Dedifferentiated amniotic fluid mesenchymal stem cell (primary cell): ENCODE measurements around the gene USP49.
A peak's percentile ranks its signal among the peaks of the same experiment; 100 is the strongest.
"Not testable (repeated sequence)": the region's sequence is repeated elsewhere in the genome, so short reads cannot be mapped to it uniquely, and the experiment has no call there.

Experiments
- DNase-seq: peaks from one replicate; pipeline ENCODE4 v3.0.0-alpha.2; 2016; ENCODE audit errors: extremely low spot score

Gene USP49

GRCh38 chr6:41813469-41813868, 81.7 kb downstream of the USP49 start:
- DNase-seq = no peak

GRCh38 chr6:41811946-41812345, 83.2 kb downstream of the USP49 start:
- DNase-seq = not testable (repeated sequence)

- no peak for DNase-seq
Measured at GRCh38 chr6:41811095-41811494, 84.1 kb downstream of the USP49 start.

- no peak for DNase-seq
Measured at GRCh38 chr6:41805830-41806774, 89.1 kb downstream of the USP49 start.

- DNase-seq = no peak
Measured at GRCh38 chr6:41801380-41801779, 93.8 kb downstream of the USP49 start.

GRCh38 chr6:41799559-41799911, 95.6 kb downstream of the USP49 start:
- DNase-seq = no peak

- no peak for DNase-seq
Measured at GRCh38 chr6:41798901-41799558, 96.1 kb downstream of the USP49 start.

- DNase-seq = no peak
Measured at GRCh38 chr6:41796474-41796873, 98.7 kb downstream of the USP49 start.

- no peak for DNase-seq
Measured at GRCh38 chr6:41791984-41792383, 103.2 kb downstream of the USP49 start.

- DNase-seq = no peak
Measured at GRCh38 chr6:41791305-41791704, 103.9 kb downstream of the USP49 start.

- DNase-seq = no peak
Measured at GRCh38 chr6:41790045-41790444, 105.1 kb downstream of the USP49 start.

- no peak for DNase-seq
Measured at GRCh38 chr6:41789390-41789724, 105.8 kb downstream of the USP49 start.

- DNase-seq = peak; percentile 93
Measured at GRCh38 chr6:41787219-41787917, 107.8 kb downstream of the USP49 start, which contains the start of gene TOMM6. TSS of gene TOMM6 (plus strand) at chr6:41787694. CDS start at chr6:41787698, 4 bp downstream.

- peak; percentile 65 for DNase-seq
Measured at GRCh38 chr6:41786451-41787218, 108.5 kb downstream of the USP49 start.

GRCh38 chr6:41785689-41786450, 109.3 kb downstream of the USP49 start:
- DNase-seq = no peak

GRCh38 chr6:41785254-41785653, 109.9 kb downstream of the USP49 start:
- DNase-seq = no peak

GRCh38 chr6:41784581-41785171, 110.5 kb downstream of the USP49 start:
- DNase-seq = no peak

GRCh38 chr6:41783106-41783780, 111.9 kb downstream of the USP49 start:
- no peak for DNase-seq

GRCh38 chr6:41781366-41781730, 113.8 kb downstream of the USP49 start:
- no peak for DNase-seq
